HCEC 1CT (cell line): ENCODE measurements around the gene ZNF662.
A peak's percentile ranks its signal among the peaks of the same experiment; 100 is the strongest.

Experiments
- DNase-seq: peaks from one replicate; pipeline ENCODE4 v3.0.0-alpha.2; 2017

Gene ZNF662

GRCh38 chr3:42942693-42943092 lies 36.8 kb downstream of the ZNF662 start:
- no peak for DNase-seq

GRCh38 chr3:42946050-42946449 lies 40.1 kb downstream of the ZNF662 start:
- DNase-seq, result no peak

- DNase-seq, result no peak
Measured at GRCh38 chr3:42957573-42957972, 51.6 kb downstream of the ZNF662 start.

GRCh38 chr3:42960282-42960681 lies 54.3 kb downstream of the ZNF662 start:
- no peak for DNase-seq

GRCh38 chr3:42960786-42961185 lies 54.8 kb downstream of the ZNF662 start:
- DNase-seq, result no peak

- DNase-seq, result peak; percentile 47
Measured at GRCh38 chr3:42961633-42962032, 55.7 kb downstream of the ZNF662 start.

- no peak for DNase-seq
Measured at GRCh38 chr3:42963269-42963668, 57.3 kb downstream of the ZNF662 start.

- DNase-seq, result no peak
Measured at GRCh38 chr3:42964266-42964665, 58.3 kb downstream of the ZNF662 start.
